ENCODE results near the gene TMCO2. TPM values are rescaled to one million over a fixed set of nuclear protein-coding genes. Genes with fewer than 3 reads are reported as not detected.

TMCO2 gene
- total RNA-seq, 1 donor from 2014 or later = not detected

DNA sequence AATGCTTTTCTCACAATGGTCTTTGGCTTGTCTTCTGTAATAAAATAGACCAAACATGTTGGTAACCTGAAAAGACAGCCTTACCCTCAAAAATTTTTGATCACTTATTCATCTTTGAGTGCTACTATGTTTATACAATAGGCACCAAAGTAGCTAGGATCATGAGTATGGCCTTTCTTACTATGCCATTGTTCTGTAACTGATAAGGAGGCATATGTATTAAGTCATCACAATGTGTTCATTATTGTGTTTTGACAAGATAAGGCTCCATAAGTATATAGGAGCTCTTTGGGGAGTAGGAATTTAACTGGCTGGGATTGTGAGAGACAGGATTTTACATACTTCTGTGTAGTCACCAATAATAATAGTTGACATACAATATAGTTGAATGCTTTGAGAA, 675 bp downstream of the TMCO2 start:
- TF ChIP-seq POLR2AphosphoS5 (IDR thresholded peaks at IDR 0.05; ENCODE audit: insufficient read depth in 1 of 2, low read depth in 1 of 2) (no peak), POLR2A (IDR thresholded peaks at IDR 0.05) (no peak)
- TF ChIP-seq, protein P1, sequence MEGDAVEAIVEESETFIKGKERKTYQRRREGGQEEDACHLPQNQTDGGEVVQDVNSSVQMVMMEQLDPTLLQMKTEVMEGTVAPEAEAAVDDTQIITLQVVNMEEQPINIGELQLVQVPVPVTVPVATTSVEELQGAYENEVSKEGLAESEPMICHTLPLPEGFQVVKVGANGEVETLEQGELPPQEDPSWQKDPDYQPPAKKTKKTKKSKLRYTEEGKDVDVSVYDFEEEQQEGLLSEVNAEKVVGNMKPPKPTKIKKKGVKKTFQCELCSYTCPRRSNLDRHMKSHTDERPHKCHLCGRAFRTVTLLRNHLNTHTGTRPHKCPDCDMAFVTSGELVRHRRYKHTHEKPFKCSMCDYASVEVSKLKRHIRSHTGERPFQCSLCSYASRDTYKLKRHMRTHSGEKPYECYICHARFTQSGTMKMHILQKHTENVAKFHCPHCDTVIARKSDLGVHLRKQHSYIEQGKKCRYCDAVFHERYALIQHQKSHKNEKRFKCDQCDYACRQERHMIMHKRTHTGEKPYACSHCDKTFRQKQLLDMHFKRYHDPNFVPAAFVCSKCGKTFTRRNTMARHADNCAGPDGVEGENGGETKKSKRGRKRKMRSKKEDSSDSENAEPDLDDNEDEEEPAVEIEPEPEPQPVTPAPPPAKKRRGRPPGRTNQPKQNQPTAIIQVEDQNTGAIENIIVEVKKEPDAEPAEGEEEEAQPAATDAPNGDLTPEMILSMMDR (IDR thresholded peaks at IDR 0.05) = no peak
- intact Hi-C loops (cut with DNase I) = no loop called here
- H3K27me3 ChIP-seq = no peaks in the 10 kb centered on the region
- H3K4me1 ChIP-seq = no peaks in the 10 kb centered on the region
- no peaks in the 10 kb centered on the region for H3K36me3 ChIP-seq
- H3K4me3 ChIP-seq = no peak overlapping the region
- H3K27ac ChIP-seq = no peak overlapping the region
- DNase-seq (ENCODE audit: extremely low spot score in 2 of 2) = no peak
- no peaks in the 10 kb centered on the region for H3K9me3 ChIP-seq

DNA sequence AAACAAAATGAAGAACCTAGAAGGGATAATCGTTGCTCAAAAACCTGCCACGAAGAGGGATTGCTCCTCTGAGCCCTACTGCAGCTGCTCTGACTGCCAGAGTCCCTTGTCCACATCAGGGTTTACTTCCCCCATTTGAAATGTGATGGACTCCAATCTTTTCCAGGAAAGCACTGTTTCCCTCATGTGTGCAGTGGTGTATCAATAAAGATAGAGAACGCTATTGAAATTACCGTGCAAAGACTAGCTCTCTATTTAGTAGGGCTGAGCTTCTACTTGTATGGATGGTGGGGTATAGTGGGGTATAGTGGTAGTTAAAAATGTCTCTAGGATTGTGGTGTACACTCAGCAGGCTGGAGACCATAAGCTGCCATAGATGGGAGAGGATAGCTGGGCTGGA, 3.7 kb downstream of the TMCO2 start:
- intact Hi-C loops (cut with DNase I) = no loop called here
- Histone ChIP-seq H3K9me3 (no peaks in the 10 kb centered on the region), H3K36me3 (no peaks in the 10 kb centered on the region), H3K27me3 (no peaks in the 10 kb centered on the region), H3K27ac (no peak overlapping the region), H3K4me3 (no peak overlapping the region), H3K4me1 (peaks cover 7% of the 10 kb centered on the region)
- DNase-seq (ENCODE audit: extremely low spot score in 2 of 2) = no peak
- TF ChIP-seq, protein P1 (IDR thresholded peaks at IDR 0.05) = no peak
- TF ChIP-seq POLR2A (IDR thresholded peaks at IDR 0.05) = no peak
- no peak for TF ChIP-seq POLR2AphosphoS5 (IDR thresholded peaks at IDR 0.05; ENCODE audit: insufficient read depth in 1 of 2, low read depth in 1 of 2)

DNA sequence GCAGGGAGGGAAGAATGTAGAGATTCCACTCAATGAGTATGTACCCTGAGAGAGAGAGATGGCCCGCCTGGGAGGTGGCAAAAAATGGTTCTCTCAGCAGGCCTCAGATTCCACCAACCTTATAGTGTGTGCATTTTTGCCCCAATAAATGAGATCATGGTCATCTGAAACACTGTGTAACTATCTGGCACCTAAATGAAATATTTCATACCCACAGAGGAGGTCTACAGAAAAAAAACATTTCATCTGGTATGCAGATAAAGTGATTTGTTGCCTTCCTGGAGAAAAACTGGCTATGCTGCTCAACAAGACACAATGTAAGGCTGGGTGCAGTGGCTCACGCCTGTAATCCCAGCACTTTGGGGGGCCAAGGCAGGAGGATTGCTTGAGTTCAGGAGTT, 4.9 kb downstream of the TMCO2 start:
- H3K4me1 ChIP-seq = peaks cover 15% of the 10 kb centered on the region
- H3K27me3 ChIP-seq = no peaks in the 10 kb centered on the region
- H3K27ac ChIP-seq = no peak overlapping the region
- H3K9me3 ChIP-seq = no peaks in the 10 kb centered on the region
- intact Hi-C loops (cut with DNase I) = no loop called here
- H3K36me3 ChIP-seq = no peaks in the 10 kb centered on the region
- DNase-seq (ENCODE audit: extremely low spot score in 2 of 2) = no peak
- H3K4me3 ChIP-seq = no peak overlapping the region
- TF ChIP-seq POLR2A (IDR thresholded peaks at IDR 0.05) (no peak), POLR2AphosphoS5 (IDR thresholded peaks at IDR 0.05; ENCODE audit: insufficient read depth in 1 of 2, low read depth in 1 of 2) (no peak)
- TF ChIP-seq, protein P1 (IDR thresholded peaks at IDR 0.05) = no peak

DNA sequence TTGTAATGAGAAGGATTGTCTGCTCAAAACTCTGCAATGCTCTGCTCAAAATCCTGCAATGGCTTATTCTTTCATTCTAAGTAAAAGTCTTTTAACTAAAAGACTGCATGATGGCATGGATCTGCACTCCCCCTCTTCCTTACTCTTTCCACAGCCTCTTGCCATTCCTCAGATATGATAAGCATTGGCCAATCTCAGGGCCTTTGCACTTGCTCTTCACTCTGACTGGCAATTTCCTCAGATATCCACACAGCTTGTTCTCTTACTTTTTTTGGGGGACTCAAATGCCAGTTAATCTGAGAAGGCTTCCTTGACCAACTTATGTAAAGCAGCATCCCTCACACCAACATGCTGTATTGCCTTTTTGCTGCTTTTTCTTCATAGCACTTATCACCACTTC, 7.5 kb downstream of the TMCO2 start:
- TF ChIP-seq POLR2AphosphoS5 (IDR thresholded peaks at IDR 0.05; ENCODE audit: insufficient read depth in 1 of 2, low read depth in 1 of 2) (no peak), POLR2A (IDR thresholded peaks at IDR 0.05) (no peak)
- TF ChIP-seq, protein P1 (IDR thresholded peaks at IDR 0.05) = no peak
- Histone ChIP-seq H3K4me3 (no peak overlapping the region), H3K27ac (no peak overlapping the region), H3K36me3 (no peaks in the 10 kb centered on the region), H3K9me3 (no peaks in the 10 kb centered on the region), H3K4me1 (peaks cover 32% of the 10 kb centered on the region), H3K27me3 (no peaks in the 10 kb centered on the region)
- intact Hi-C loops (cut with DNase I) = no loop called here
- DNase-seq (ENCODE audit: extremely low spot score in 2 of 2) = no peak

DNA sequence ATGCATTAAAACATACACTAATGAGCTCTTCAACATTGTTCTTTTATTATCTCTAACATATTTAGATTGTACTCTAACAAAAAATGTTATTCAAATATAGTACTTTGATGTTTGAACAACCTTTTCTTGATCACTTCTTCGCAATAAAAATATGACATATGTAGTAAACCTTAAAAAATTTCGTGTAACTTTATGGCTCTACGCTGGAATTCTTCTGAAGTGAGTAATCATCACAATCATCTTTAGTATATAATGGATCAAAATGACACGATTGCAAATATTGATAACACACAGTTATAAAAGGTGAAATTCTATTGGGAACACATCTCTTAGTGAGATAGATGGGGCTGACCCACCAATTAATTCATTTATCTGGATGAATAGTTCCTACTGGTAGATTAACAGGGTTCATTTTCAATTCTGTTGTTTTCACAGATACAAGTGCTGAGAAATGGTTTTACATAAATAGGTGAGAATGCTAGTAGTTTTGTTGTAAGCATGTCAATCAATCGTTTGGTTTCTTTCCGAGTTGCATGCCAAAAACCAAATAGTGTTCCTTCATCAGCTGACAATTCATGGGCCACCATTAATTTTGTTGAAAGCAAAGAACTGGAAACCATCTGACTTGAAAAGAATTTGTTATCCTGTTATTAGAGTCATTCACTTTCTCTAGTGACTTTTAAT, 8.8 kb downstream of the TMCO2 start:
- H3K4me3 ChIP-seq = peak overlapping the region; percentile 85 to 91
- peak overlapping the region; percentile 84 for H3K27ac ChIP-seq
- TF ChIP-seq POLR2A (IDR thresholded peaks at IDR 0.05) (no peak), POLR2AphosphoS5 (IDR thresholded peaks at IDR 0.05; ENCODE audit: insufficient read depth in 1 of 2, low read depth in 1 of 2) (no peak)
- TF ChIP-seq, protein P1 (IDR thresholded peaks at IDR 0.05) = no peak
- H3K4me1 ChIP-seq = peaks cover 32% of the 10 kb centered on the region
- no peaks in the 10 kb centered on the region for H3K9me3 ChIP-seq
- DNase-seq (ENCODE audit: extremely low spot score in 2 of 2) = no peak
- peaks cover 0 to 9% of the 10 kb centered on the region in 2 donors for H3K36me3 ChIP-seq
- H3K27me3 ChIP-seq = no peaks in the 10 kb centered on the region
- intact Hi-C loops (cut with DNase I) = no loop called here
